DOHH2 (cell line): ENCODE measurements around the gene APAF1.

Experiments
- EZH2phosphoT487 ChIP-seq: fragments of 200-600 bp; sonication (generic); IDR thresholded peaks from 2 replicates; pipeline ENCODE4 v1.6.1; 2017; ENCODE audit warnings: borderline replicate concordance, mild to moderate bottlenecking, antibody characterized with exemption, low read length, moderate library complexity, mixed read lengths
- TF ChIP-seq, protein P1 (sequence below): fragments of 200-600 bp; sonication (generic); IDR thresholded peaks from one replicate; pipeline ENCODE4 v1.5.1; 2014; ENCODE audit warnings: antibody characterized with exemption, mild to moderate bottlenecking, low read depth, low read length; ENCODE audit not compliant: poor library complexity, severe bottlenecking

DNA sequence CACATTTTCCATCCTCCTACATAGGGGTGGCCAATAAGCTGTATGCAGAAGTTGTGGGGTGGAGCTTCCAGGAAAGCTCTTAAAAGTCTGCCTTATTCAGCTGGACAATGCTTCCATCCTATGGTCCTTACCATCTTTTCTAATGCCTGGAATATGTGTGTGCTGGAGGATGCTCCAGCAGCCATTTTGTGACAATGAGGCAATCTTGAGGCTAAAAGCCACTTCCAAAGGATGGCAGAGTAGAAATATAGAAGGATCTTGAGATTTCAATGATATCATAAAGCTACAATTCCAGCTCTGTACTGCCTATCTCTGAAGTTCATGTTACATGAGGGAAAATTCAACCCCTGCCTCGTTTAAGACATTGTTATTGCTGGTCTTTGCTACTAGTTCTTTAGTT is 95.7 kb downstream of the APAF1 start:
- TF ChIP-seq, protein P1, sequence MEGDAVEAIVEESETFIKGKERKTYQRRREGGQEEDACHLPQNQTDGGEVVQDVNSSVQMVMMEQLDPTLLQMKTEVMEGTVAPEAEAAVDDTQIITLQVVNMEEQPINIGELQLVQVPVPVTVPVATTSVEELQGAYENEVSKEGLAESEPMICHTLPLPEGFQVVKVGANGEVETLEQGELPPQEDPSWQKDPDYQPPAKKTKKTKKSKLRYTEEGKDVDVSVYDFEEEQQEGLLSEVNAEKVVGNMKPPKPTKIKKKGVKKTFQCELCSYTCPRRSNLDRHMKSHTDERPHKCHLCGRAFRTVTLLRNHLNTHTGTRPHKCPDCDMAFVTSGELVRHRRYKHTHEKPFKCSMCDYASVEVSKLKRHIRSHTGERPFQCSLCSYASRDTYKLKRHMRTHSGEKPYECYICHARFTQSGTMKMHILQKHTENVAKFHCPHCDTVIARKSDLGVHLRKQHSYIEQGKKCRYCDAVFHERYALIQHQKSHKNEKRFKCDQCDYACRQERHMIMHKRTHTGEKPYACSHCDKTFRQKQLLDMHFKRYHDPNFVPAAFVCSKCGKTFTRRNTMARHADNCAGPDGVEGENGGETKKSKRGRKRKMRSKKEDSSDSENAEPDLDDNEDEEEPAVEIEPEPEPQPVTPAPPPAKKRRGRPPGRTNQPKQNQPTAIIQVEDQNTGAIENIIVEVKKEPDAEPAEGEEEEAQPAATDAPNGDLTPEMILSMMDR, result no peak
- no peak for TF ChIP-seq EZH2phosphoT487
